CD4-positive, CD25-positive, alpha-beta regulatory T cell (primary cell): ENCODE data around the gene KNDC1. TPM values are rescaled to one million over a fixed set of nuclear protein-coding genes. Genes with fewer than 3 reads are reported as not detected.

ENCODE experiments used
- ATAC-seq, 2 donors: fragments of 150-1000 bp; cut with Tn5 transposase; one replicate each; pipeline ENCODE4 v1.10.0; 2021; ENCODE audit warnings: low read depth in 2 of 2, moderate number of reproducible peaks in 2 of 2, moderate library complexity in 1 of 2
- DNase-seq, 3 donors: peaks; one replicate each; pipeline versions ENCODE4 v3.0.0 to v3.0.0-alpha.2; 2012 to 2022; ENCODE audit warnings: mixed read lengths in 1 of 3
- H3K27ac ChIP-seq: one replicate; pipeline ENCODE4 v1.7.0; 2013; ENCODE audit warnings: mild to moderate bottlenecking, low read length; ENCODE audit not compliant: insufficient read depth, poor library complexity, severe bottlenecking
- H3K27me3 ChIP-seq: one replicate; pipeline ENCODE4 v1.7.0; 2013; ENCODE audit warnings: low read length; ENCODE audit not compliant: control insufficient read depth, insufficient read depth
- H3K36me3 ChIP-seq: one replicate; pipeline ENCODE4 v1.7.0; 2013; ENCODE audit warnings: mild to moderate bottlenecking, low read length, moderate library complexity; ENCODE audit not compliant: control insufficient read depth, insufficient read depth
- H3K4me1 ChIP-seq: 2 replicates; pipeline ENCODE4 v1.7.0; 2013; ENCODE audit warnings: mild to moderate bottlenecking, low read length; ENCODE audit not compliant: insufficient read depth, control insufficient read depth, poor library complexity, severe bottlenecking
- H3K4me3 ChIP-seq: one replicate; pipeline ENCODE4 v1.7.0; 2013; ENCODE audit warnings: low read depth, mild to moderate bottlenecking, low read length, moderate library complexity
- H3K9me3 ChIP-seq, 2 experiments: 1 replicate in 1 of 2; 2 replicates in 1 of 2; pipeline ENCODE4 v1.7.0; 2013; ENCODE audit warnings: low read length in 2 of 2, mild to moderate bottlenecking in 1 of 2, moderate library complexity in 1 of 2; ENCODE audit not compliant: control insufficient read depth in 2 of 2
- H3K27ac Mint-ChIP-seq, 3 donors: one replicate each; pipeline ENCODE4 v1.8.0; 2020 to 2022; ENCODE audit warnings: mild to moderate bottlenecking in 3 of 3, mixed read lengths in 3 of 3, moderate library complexity in 2 of 3
- H3K27me3 Mint-ChIP-seq: one replicate; pipeline ENCODE4 v1.8.0; 2022; ENCODE audit warnings: mild to moderate bottlenecking, mixed read lengths
- H3K36me3 Mint-ChIP-seq: one replicate; pipeline ENCODE4 v1.8.0; 2020; ENCODE audit warnings: mixed read lengths
- H3K4me1 Mint-ChIP-seq, 4 donors: one replicate each; pipeline ENCODE4 v1.8.0; 2020 to 2022; ENCODE audit warnings: mixed read lengths in 4 of 4, mild to moderate bottlenecking in 1 of 4
- H3K4me3 Mint-ChIP-seq, 4 donors: one replicate each; pipeline ENCODE4 v1.8.0; 2020 to 2022; ENCODE audit warnings: mild to moderate bottlenecking in 4 of 4, mixed read lengths in 4 of 4, moderate library complexity in 3 of 4
- H3K9me3 Mint-ChIP-seq, 7 donors: one replicate each; pipeline ENCODE4 v1.8.0; 2020 to 2022; ENCODE audit warnings: mixed read lengths in 7 of 7, mild to moderate bottlenecking in 3 of 7, moderate library complexity in 2 of 7
- polyA plus RNA-seq, 4 donors: library from polyadenylated mRNA; unstranded; fragments of 300-500 nt; fragmentation: Illumina TruSeq; gene quantifications; one replicate each; pipeline ENCODE4 v1.2.3, GENCODE V29; 2021
- total RNA-seq: library from RNA; stranded (reverse); gene quantifications from one replicate; pipeline ENCODE4 v1.2.3, GENCODE V29; 2022

Gene KNDC1
- total and polyA plus RNA-seq, 5 donors from 2014 or later = 1.1 TPM; not detected in 4

DNA sequence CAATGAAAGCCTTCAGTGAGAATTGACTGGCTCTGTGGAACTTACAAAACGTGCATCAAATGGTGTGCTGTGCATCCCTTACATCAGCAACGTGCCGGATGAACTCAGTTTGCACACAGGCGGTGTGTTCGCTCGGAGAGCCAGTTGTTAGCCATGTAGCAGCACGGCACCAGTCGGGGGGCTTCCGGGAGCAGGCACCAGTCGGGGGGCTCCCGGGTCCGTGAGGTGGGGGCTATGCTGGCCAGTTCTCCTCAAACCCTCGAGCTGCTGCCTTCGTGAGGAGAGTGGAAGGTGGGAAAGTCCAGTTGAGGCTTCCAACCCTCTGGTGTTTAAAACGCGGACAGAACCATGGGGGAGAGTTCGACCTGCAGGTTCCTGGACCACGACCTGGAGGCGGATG lies 35.1 kb downstream of the KNDC1 start:
- Mint-ChIP-seq H3K27me3 (no peaks in the 10 kb centered on the region), H3K27ac (peak overlapping the region in 1 of 3 donors; percentile 63), H3K36me3 (no peaks in the 10 kb centered on the region), H3K9me3 (peaks cover 0 to 7% (median 2%) of the 10 kb centered on the region in 7 donors), H3K4me3 (no peak overlapping the region), H3K4me1 (no peaks in the 10 kb centered on the region)
- ATAC-seq = no peak
- H3K4me1 ChIP-seq = no peaks in the 10 kb centered on the region
- no peak overlapping the region for H3K27ac ChIP-seq
- H3K27me3 ChIP-seq = no peaks in the 10 kb centered on the region
- H3K4me3 ChIP-seq = no peak overlapping the region
- H3K36me3 ChIP-seq = no peaks in the 10 kb centered on the region
- peaks cover 0 to 3% of the 10 kb centered on the region in 2 experiments for H3K9me3 ChIP-seq
- DNase-seq = no peak

DNA sequence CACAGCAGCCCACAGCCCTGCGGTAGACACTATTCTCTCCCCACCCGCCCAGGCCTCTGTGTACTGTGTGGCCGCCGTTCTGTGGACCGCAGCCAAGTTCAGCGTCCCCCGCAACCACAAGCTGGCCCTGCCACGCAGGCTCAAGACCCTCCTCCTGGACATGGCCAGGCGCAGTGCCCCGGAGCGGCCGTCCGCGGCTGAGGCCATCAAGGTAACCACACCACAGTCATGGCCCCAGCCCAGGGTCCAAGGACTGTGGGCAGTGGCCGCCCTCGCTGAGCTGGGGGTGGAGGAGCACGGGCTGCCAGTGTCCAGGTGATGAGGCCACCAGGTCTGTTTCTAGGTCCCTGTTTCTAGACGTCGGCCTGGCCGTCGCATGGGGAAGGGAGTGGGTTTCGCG lies 35.6 kb downstream of the KNDC1 start:
- peaks cover 0 to 7% (median 2%) of the 10 kb centered on the region in 7 donors for H3K9me3 Mint-ChIP-seq
- no peaks in the 10 kb centered on the region for H3K27me3 Mint-ChIP-seq
- H3K4me3 ChIP-seq = no peak overlapping the region
- no peak for DNase-seq
- H3K27ac ChIP-seq = no peak overlapping the region
- ATAC-seq = no peak
- peaks cover 0 to 3% of the 10 kb centered on the region in 2 experiments for H3K9me3 ChIP-seq
- H3K27me3 ChIP-seq = no peaks in the 10 kb centered on the region
- no peaks in the 10 kb centered on the region for H3K4me1 Mint-ChIP-seq
- H3K36me3 ChIP-seq = no peaks in the 10 kb centered on the region
- H3K27ac Mint-ChIP-seq = no peak overlapping the region
- H3K4me1 ChIP-seq = no peaks in the 10 kb centered on the region
- no peak overlapping the region for H3K4me3 Mint-ChIP-seq
- no peaks in the 10 kb centered on the region for H3K36me3 Mint-ChIP-seq

DNA sequence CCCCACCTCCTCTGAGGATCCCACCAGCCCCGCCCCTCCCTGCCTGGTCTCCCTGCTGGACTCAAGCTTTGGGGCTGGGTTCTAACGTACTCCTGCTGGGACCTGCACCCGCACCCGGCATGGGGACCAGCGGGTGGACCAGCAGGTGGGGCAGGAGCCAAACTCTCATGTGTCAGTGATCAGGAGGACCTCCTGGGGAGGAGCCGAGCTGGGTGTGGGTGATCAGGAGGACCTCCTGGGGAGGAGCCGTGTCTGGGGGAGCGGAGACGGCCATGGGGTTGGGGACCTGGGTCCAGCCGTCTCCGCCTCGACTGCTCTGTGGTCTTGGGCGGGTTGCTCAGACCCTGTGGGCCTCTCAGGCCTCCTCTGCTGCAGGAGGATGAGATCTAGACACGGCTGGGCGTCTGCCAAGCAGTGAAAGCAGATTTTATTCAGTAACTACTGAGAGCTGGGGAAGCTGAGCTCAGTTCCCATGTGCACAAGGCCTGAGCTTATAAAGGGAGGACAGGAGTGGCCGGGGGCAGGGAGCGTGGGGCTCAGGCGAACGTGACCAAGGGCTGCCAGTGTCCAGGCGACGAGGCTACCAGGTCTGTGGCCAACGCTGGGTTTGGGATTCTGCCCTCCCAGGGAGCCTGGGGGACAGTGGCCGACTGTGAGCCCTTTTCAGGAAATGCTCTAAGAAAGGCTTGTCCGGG lies 36.3 kb downstream of the KNDC1 start:
- Histone ChIP-seq H3K27ac (no peak overlapping the region), H3K4me3 (no peak overlapping the region), H3K9me3 (peaks cover 0 to 3% of the 10 kb centered on the region in 2 experiments), H3K36me3 (no peaks in the 10 kb centered on the region), H3K27me3 (no peaks in the 10 kb centered on the region), H3K4me1 (no peaks in the 10 kb centered on the region)
- Mint-ChIP-seq H3K36me3 (no peaks in the 10 kb centered on the region), H3K27me3 (no peaks in the 10 kb centered on the region), H3K9me3 (peaks cover 0 to 7% (median 2%) of the 10 kb centered on the region in 7 donors), H3K4me1 (no peaks in the 10 kb centered on the region), H3K4me3 (no peak overlapping the region), H3K27ac (no peak overlapping the region)
- no peak for DNase-seq
- no peak for ATAC-seq

DNA sequence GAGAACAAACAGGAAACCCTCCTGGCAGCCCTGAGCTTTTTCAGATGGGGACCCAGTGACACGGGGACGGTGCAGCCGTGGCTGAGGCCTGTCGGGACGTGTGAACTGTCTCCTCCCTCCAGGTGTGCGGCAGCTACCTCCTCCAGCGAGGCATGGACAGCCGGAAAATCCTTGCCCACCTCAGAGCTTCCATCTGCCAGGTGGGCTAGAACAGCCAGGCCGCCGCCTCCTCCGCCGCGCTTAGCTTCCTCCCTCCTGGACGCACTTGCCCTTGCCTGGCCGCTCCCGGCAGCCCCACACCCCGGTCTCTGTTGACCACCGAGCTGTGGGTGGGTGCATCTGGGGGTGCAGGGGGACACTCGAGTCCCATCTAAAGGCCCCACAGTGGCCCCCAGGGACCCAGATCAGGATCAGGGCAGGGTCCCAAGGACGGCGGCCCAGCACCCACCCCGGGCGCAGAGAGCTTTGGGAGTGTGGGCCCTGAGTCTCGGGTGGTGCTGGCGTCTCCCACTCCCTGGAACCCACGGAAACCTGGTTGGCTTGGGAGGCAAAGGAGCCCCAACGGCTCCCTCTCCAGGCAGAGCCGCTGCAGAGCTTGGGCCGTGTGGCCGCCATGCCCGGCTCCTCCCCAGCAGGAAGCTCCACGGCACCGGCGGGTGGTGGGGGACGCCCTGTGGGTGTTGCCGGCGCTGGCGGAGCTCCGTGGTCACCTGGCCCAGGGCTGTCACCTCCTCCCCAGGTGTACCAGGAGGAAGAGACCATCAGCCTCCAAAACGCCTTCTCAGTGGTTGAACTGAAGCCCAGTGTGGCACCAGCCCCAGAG lies 37.1 kb downstream of the KNDC1 start:
- Mint-ChIP-seq H3K4me3 (no peak overlapping the region), H3K9me3 (peaks cover 0 to 7% (median 2%) of the 10 kb centered on the region in 7 donors), H3K27me3 (no peaks in the 10 kb centered on the region), H3K36me3 (no peaks in the 10 kb centered on the region), H3K27ac (no peak overlapping the region), H3K4me1 (no peaks in the 10 kb centered on the region)
- ATAC-seq (no peak), DNase-seq (no peak)
- no peak overlapping the region for H3K27ac ChIP-seq
- H3K4me3 ChIP-seq = no peak overlapping the region
- H3K4me1 ChIP-seq = no peaks in the 10 kb centered on the region
- H3K27me3 ChIP-seq = no peaks in the 10 kb centered on the region
- no peaks in the 10 kb centered on the region for H3K36me3 ChIP-seq
- H3K9me3 ChIP-seq = peaks cover 0 to 3% of the 10 kb centered on the region in 2 experiments

DNA sequence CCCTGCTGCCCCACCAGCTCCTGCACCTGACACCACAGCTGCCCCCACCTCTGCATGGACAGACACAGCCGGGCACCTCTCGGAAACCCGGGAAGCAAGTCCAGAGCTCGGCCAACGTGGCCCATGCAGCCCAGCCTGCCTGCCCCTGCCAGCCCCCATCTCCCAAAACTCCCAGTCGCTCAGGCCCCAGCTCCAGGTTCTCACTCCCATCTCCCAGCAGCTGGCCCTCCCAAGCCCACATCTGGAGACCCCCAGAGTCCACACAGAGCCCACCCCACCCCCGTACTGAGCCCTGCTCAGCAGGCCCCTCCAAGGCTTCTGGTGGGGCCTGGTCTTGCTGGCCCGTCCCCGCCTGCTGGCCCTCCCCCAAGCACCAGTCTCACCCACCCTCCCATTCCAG lies 37.8 kb downstream of the KNDC1 start:
- Histone ChIP-seq H3K9me3 (peaks cover 0 to 3% of the 10 kb centered on the region in 2 experiments), H3K4me3 (no peak overlapping the region), H3K27me3 (no peaks in the 10 kb centered on the region), H3K36me3 (no peaks in the 10 kb centered on the region), H3K4me1 (no peaks in the 10 kb centered on the region), H3K27ac (no peak overlapping the region)
- Mint-ChIP-seq H3K4me1 (no peaks in the 10 kb centered on the region), H3K27me3 (no peaks in the 10 kb centered on the region), H3K4me3 (no peak overlapping the region), H3K36me3 (no peaks in the 10 kb centered on the region), H3K27ac (no peak overlapping the region), H3K9me3 (peaks cover 0 to 7% (median 2%) of the 10 kb centered on the region in 7 donors)
- no peak for ATAC-seq
- DNase-seq = no peak

DNA sequence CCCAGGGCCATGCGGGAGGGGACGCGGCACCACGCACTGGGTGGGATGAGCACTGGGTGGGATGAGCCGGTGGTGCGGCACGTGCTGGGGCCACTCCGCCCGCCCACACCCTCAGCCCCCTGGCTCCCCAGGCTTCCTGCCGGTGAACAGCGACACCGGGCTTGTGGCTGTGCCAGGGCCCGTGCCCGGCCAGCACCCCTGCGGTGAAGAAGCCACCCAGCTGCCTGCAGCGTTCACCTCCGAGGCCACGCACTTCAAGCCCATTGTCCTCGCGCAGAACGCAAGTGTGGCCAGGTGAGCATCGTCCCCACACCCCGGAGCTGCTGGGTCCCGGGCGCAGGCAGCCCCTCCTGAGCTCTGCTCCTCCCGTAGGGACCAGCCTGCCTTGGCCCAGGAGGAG lies 38.2 kb downstream of the KNDC1 start:
- Mint-ChIP-seq H3K4me1 (no peaks in the 10 kb centered on the region), H3K4me3 (no peak overlapping the region), H3K27me3 (no peaks in the 10 kb centered on the region), H3K9me3 (peaks cover 0 to 7% (median 2%) of the 10 kb centered on the region in 7 donors), H3K36me3 (no peaks in the 10 kb centered on the region), H3K27ac (no peak overlapping the region)
- Histone ChIP-seq H3K36me3 (no peaks in the 10 kb centered on the region), H3K4me3 (no peak overlapping the region), H3K27me3 (no peaks in the 10 kb centered on the region), H3K27ac (no peak overlapping the region), H3K4me1 (no peaks in the 10 kb centered on the region), H3K9me3 (peaks cover 0 to 3% of the 10 kb centered on the region in 2 experiments)
- no peak for DNase-seq
- ATAC-seq = no peak

DNA sequence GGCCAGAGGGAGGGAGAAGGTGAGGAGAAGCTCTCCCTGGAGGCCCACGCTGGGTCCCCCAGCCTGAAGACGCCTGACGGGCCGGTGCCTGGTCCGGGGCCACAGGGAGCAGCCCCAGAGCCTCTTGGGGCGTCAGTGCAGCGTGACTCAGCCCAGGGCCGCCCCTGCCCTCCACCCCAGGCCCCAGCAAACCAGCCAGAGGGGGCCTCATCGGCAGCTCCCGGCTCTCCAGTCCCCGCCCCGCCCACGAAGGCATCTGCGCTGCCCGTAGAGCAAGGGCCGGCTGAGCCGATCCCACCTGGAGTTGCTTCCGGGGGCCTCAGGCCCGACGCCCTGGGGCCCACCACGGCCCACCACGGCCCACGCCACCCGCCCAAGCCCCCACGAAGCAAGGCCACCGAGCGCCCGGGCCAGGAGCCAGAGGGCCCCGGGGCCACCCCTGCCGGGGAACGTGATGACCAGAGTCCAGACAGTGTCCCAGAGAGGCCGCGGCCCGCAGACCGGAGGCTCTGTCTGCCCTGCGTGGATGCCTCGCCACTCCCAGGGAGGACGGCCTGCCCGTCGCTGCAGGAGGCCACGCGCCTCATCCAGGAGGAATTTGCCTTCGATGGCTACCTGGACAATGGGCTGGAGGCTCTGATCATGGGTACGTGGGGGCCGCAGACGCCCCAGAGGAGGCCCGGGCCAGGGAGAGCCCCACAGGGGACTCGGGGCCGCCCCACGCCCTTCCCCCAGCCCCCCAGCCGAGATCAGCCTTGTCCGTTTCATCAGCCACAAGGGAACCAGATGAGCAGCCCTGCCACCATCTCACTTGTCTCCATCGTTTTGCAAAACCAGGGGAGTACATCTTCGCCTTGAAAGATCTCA lies 38.8 kb downstream of the KNDC1 start:
- DNase-seq (no peak), ATAC-seq (no peak)
- Mint-ChIP-seq H3K4me3 (no peak overlapping the region), H3K9me3 (peaks cover 0 to 6% (median under 1%) of the 10 kb centered on the region in 7 donors), H3K27ac (no peak overlapping the region), H3K4me1 (no peaks in the 10 kb centered on the region), H3K27me3 (no peaks in the 10 kb centered on the region), H3K36me3 (no peaks in the 10 kb centered on the region)
- no peak overlapping the region for H3K4me3 ChIP-seq
- no peak overlapping the region for H3K27ac ChIP-seq
- H3K9me3 ChIP-seq = no peaks in the 10 kb centered on the region
- no peaks in the 10 kb centered on the region for H3K27me3 ChIP-seq
- no peaks in the 10 kb centered on the region for H3K36me3 ChIP-seq
- H3K4me1 ChIP-seq = no peaks in the 10 kb centered on the region
